Activated CD4-positive, alpha-beta T cell treated with anti-CD3 and anti-CD28 coated beads for 24 hours (primary cell): Measurements from ENCODE around the gene MYEF2.

Source experiments
- DNase-seq, 2 donors: peaks; one replicate each; pipeline ENCODE4 v3.0.0-alpha.2; 2020; ENCODE audit warnings: low read depth in 2 of 2

MYEF2 gene

GRCh38 chr15:48086576-48086975 is 91.5 kb downstream of the MYEF2 start:
- no peak for DNase-seq

GRCh38 chr15:48086133-48086532 is 92.0 kb downstream of the MYEF2 start:
- DNase-seq = no peak

GRCh38 chr15:48085591-48085930 is 92.5 kb downstream of the MYEF2 start:
- DNase-seq = no peak

GRCh38 chr15:48084759-48085590 is 93.1 kb downstream of the MYEF2 start:
- DNase-seq = no peak
